Measurements from ENCODE around the gene SGSM2. TPM values are rescaled to one million over a fixed set of nuclear protein-coding genes. Genes with fewer than 3 reads are reported as not detected.
A peak's percentile ranks its signal among the peaks of the same experiment; 100 is the strongest.

The SGSM2 gene
- polyA plus RNA-seq, 1 donor = 53.5 TPM

DNA sequence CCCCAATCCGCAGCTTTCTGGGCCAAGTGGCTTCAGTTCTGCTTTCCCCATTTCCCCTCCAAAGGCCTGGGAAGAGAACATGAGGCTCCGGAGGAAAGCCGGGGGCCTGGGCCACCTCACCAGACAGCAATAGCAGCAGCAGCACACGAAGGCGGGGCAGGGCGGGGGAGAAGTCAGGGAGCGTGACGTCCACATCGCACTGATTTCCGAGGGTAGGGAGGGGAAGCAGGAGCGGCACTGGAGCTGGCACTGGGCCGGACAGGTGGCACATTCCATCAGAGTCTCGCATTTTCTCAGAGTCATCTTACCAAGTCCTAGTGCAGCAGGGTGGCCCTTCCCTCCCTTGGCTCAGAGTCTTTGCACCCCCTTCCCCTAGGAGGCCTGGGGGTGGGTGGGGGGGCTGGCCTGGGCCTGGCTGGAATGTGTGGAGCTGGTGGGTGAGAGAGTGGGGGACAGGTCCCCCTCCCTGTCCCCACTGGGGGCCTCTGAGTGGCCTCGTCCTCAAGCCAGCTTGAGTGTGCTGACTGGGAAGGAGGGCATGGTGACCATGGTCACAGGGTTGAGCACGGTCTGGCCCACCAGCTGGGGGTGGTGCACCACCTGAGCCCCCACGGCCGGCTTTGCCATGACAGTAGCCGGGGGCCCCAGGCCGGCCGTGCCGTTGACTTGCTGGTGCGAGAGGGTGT, 49.2 kb downstream of the SGSM2 start:
- DNase-seq = no peak

DNA sequence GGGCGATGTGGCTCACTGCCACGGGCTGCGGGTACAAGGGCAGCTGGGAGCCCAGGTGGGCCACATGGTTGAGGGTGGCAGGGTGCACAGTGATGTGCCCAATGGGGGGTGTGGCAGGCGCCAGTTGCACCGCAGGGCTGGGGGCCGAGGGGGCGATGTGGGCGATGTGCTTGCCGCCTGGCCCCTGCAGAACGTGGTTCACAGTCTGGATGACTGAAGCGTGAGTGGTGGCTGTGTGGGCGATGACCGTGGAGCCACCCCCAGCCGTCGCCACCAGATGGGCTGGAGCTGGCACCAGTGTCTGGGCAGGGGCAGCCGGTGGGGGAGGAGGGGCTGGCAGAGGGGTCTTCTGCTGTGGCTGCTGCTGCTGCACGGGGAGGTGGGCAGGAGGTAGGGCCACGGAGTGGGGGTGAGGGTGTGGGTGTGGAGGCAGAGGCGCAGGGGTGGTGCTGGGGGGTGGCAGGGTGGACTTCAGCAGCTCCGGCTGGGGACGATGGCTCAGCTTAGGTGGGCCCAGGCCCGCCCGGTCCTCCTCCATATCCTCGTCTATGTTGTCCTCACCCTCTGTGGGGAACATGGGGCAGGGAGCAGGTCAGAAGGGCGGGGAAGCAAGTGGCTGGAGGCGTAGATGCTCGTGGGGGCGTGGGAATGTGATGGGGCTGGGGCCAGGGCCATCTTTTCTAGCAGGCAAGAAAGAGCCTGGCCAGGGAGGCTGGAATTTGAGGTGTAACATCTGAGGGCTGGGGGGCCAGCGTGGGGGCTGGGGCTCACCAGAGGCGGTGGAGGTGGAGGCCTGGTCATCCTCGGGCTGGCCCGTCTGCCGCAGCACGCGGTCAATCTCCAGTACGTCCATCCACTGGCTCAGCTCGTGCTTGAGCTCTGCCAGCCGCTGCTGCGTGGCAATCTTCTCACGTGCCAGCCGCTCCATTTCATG, 50.1 kb downstream of the SGSM2 start:
- DNase-seq = no peak

- no peak for DNase-seq
These were observed 50.9 kb downstream of the SGSM2 start for GRCh38 chr17:2388020-2388682.

DNA sequence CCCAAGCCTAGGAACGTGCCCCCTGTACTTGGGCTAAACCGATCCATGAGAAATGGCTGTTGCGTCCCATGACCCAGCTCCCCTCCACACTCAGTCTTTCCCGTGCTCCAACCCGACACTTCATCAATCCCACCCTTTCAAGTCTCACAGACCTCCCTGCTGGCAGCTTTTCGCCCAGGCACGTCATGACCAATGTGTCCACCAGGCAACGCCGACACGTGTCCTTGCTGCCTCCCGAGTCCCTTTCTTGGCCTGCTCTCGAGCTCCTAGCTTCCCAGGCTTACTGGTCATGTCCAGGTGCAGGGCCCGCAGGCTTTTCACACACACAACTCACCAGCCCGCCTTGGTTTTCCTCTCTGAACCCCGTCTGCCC, 51.4 kb downstream of the SGSM2 start:
- DNase-seq = no peak

DNA sequence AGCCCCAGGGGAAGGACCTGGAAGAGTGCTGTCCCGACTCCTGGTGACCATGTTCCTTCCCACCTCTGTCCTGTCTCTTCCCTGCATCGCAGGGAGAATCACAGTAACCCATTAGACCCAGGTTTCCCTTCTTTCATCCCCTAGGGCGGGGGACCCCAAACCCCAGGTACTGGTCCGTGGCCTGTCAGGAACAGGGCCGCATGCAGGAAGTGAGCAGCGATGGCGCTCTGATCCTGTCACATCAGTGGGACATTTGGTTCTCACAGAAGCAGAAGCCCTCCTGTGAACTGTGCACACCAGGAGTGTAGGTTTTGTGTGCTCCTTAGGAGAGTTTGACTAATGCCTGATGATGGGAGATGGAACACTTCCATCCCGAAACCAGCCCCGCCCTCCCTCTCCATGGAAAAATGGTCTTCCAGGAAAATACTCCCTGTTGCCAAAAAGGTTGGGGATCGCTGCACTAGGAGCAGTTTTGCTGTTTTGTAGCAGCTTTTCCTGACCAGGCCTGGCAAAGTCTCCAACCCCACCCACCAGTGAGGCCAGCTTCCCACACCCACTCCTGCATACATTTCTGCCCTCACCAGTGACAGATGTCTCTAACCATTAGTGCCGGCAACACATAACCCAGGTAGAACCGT, 53.0 kb downstream of the SGSM2 start:
- DNase-seq = peak; percentile 84

DNA sequence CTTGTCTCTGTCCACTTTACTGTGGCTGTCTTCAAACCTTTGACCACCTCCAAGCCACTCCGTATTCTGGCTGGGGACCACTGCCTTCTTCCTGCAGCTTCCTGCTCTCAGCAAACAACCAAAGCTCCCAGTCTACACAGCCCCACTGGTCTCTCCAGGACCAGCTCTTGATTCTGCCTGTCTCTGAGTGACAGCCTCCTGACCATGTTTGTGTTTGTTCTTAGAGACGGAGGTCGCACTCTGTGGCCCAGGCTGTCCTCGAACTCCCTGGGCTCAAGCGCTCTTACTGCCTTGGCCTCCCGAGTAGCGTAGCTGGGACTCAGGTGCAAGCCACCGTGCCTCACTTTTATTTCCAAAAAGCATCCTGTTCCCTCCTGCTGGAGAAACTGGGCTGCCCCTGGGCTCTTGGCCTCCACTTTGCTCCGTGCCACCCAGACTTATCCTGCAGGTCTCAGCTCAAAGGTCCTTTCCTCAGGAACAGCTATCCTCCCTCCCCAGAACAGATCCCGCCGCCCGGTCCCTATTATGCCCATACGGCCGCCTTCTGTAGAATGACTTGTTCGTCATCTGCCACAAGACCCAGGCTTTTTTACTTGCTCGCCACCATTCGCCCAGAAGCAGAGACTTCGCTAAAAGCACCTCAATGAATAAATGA, 54.4 kb downstream of the SGSM2 start:
- no peak for DNase-seq

DNA sequence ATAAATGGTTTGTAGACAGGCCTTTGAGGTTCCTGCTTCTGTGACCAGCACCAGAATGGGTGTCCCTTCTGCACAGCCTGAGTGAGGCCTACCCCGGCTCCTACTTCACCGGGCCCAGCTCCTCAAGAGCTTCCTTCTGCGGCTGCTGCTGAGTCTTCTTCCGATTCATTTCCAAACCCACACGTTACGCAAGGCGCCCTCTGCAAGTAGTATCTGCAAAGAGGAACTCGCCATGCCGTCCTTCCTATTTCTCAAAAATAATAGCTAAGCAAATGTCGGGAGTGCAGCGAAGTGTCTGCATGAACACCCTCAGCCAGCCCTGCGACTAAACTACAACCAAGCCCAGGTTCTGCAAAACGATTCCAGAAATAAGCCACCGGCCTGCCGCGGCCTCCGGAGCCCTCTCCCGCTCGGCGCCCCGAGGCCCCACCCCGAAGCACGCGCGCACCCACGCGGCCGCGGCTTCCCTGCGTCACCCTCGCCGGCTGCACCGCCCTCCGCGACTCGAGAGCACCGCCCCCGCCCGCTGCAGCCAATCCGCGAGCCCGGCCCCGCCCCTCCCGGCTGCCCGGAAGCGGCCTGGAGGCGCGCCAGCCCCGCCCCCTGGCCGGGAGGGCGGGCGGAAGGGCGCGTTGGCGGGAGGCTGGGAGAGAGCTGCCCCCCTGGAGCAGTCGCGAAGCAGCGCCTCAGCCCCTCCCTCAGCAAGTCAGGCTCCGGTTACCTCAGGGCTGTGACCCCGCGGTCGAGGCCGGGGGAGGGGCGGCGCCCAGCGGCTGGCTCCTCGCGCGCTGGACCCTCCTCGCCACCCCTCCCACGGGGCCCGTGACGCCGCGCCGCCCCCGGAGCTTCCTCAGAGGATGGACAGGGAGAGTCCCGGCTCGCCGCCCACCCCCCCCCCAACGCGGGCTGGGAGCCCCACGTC, 55.2 kb downstream of the SGSM2 start:
- DNase-seq = peak; percentile 96

- DNase-seq = peak; percentile 94
These were observed 56.1 kb downstream of the SGSM2 start for GRCh38 chr17:2393174-2393953.

DNA sequence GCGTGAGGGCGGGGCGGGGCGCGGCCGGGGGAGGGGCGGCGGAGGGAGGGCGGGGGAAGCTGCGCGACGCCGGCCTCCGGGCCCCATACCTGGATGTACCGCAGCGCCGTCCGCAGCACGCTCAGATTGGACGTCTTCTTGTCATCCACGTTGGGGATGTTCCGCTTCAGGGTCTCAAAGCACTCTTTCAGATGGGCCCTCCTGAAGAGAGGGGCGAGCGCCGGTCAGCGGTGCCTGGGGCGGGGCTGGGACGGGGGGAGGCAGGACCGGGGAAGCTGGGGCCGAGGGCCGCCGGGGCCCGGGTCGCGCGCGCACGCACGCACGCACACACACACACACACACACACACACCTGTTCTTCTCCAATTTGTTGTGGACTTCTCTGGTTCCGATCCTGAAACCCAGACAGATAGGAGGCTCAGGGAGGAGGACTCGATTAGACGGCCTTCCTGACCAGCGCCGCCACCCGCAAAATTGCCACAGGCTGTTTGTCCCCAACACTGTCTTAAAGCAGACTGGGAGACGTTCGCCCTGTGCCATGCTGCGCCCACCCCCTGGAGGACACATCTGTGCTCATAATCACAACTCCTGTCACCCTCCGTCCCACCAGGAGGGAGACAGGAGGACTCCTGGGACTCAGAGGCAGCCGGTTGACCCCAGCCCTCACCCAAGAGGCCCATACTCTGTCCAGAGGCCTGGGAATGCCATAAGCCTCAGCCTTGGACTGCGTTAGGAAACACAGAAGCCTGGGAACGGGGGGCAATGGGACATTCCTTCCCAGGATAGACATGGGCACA, 56.9 kb downstream of the SGSM2 start:
- DNase-seq = no peak

- DNase-seq = no peak
These were observed 57.5 kb downstream of the SGSM2 start for GRCh38 chr17:2394775-2395201.

DNA sequence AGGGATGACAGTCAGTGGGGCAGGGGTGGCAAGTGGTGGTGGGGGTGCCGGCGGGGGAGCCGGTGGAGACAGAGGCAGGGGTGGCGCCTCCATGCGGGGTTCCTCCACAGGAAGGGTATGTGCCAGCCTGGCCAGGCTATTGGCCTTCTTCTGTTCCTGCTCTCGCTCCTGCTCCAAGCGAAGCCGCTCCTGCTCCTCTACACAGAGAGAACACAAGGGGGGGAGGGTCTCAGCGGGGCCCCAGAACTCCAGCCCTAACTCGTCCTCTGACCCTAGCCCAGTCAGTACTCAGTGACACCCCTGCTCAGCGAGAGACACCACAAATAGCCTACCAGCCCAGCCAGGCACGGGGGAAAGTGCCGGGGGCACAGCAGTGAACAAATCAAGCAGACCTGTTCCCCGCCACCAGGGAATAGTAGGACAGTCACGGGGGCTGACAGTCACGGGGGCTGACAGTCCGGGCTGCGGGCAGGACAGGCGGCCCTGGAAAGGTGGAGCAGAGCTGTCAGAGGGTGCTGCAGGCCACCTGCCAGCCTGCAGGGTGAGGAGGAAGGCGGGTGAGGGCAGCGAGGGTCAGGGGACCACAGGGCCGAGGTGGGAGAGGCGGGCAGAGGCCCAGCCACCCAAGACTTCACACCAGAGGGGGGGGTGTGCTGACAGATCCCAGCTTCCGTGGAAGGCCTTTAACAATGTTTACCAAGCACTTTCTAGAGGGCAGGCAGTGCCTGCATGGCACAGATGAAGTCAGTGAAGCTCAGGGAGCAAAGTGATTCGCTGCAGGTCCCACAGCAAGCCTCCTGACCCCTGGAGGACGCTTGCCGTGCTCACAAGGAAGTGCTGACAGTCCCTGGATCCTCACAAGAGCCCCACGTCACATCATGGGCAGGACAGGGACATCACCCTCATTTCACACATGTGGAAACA, 58.2 kb downstream of the SGSM2 start:
- no peak for DNase-seq

DNA sequence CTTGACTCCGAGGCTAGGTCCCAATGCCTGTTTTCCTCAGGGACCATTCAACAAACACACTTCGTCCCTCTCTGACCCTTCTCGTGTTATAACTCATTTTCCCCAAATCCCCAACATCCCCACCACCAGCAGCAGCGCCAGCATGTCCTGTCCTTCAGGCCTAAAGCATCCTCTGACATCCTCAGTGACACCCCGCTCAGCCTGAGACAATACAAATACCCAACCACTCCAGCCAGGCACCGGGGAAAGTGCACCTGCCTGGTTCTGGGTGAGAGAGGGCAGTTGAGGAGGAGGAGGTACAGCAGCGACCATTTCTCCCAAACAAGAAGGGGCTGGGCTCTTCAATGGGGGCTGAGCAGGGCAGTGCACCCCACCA, 58.9 kb downstream of the SGSM2 start:
- DNase-seq = no peak

DNA sequence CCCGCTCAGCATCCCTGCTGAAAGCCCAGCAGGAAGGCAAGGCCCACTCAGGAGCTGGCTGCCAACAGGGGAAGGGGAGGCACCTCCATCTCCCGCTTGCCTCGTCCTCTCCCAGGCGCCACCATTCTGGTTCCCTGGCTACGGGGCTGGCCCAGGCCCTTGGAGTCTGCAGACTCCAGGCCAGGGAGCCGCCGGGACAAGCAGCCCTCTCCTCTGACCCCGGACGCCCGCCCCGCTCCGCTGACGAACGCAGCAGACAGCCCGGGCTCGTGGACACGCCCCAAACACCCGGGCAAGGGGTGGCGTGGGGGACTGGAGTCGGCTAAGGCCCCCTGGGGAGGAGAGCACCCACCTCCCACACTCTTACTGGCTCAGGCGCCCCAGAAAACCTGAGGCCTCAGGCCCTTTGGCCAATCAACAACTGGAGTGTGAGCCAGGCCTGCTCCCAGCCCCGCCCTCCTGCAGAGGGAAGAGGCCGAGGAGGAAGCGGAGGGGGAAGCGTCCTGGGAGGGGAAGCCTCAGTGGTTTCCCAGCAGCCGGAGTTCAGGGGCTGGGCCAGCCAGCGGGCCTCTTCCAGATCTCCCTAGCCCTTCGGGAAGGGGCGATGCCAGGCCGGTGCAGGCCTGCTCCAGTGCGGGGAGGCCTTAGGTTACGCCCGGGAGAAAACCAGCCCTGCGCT, 59.4 kb downstream of the SGSM2 start:
- DNase-seq = peak; percentile 92

GRCh38 chr17:2397247-2398171, 60.2 kb downstream of the SGSM2 start:
- DNase-seq = no peak

DNA sequence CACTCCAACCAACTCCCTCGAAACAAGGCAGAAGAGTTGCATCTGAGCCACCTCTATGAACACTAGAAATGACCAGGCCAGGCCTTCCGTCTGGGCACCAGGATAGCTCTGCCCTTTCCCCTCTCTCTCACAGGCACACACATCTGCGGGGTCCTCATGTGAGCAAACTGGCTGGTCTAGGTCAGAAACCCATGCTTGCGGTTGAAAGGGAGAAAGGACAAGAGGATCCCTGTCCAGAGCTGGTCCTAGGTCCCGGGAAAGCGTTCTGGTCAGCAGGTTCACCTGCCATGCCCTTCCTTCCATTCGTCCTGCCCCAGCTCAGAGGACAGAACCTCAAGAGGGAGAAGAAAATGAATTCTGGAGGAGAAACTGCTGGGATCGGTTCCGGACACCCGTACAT, 60.9 kb downstream of the SGSM2 start:
- DNase-seq = no peak
